Stomach (tissue), 9 donors: ENCODE results near the gene SMIM24. TPM values are rescaled to one million over a fixed set of nuclear protein-coding genes. Genes with fewer than 3 reads are reported as not detected.

Experiments used
- DNase-seq, 2 donors: peaks; one replicate each; pipeline versions ENCODE4 v3.0.0 to v3.0.0-alpha.2; 2013 to 2019
- H3K27ac ChIP-seq, 5 donors: fragments of 200-600 bp in 4 of 5; sonication (generic) in 4 of 5; one replicate each; pipeline ENCODE4 v1.5.1; 2013 to 2019; ENCODE audit warnings: mild to moderate bottlenecking in 1 of 5, moderate library complexity in 1 of 5
- H3K27me3 ChIP-seq, 3 donors: fragments of 200-600 bp; sonication (generic); one replicate each; pipeline ENCODE4 v1.5.1; 2017 to 2019; ENCODE audit warnings: mixed run types in 1 of 3
- H3K36me3 ChIP-seq, 4 donors: fragments of 200-600 bp; sonication (generic); 1 replicate in 3 of 4; 2 replicates in 1 of 4; pipeline ENCODE4 v1.5.1; 2016 to 2019
- H3K4me1 ChIP-seq, 4 donors: fragments of 200-600 bp; sonication (generic); one replicate each; pipeline ENCODE4 v1.5.1; 2016 to 2019
- H3K4me3 ChIP-seq, 4 donors: fragments of 200-600 bp; sonication (generic) in 3 of 4; one replicate each; pipeline ENCODE4 v1.5.1; 2016 to 2019; ENCODE audit warnings: mild to moderate bottlenecking in 1 of 4
- H3K9me3 ChIP-seq, 4 donors: fragments of 200-600 bp; sonication (generic); one replicate each; pipeline ENCODE4 v1.5.1; 2016 to 2019
- CTCF ChIP-seq, 7 experiments: fragments of 450-650 bp in 4 of 7; fragments of 200-600 bp in 3 of 7; sonication (generic) in 3 of 7; IDR thresholded peaks; one replicate each; pipeline ENCODE4 v1.5.1; 2016 to 2019; ENCODE audit warnings: antibody characterized with exemption in 7 of 7, control low read depth in 2 of 7, mild to moderate bottlenecking in 1 of 7
- EP300 ChIP-seq: sonication (generic); formaldehyde crosslinking; IDR thresholded peaks from one replicate; pipeline ENCODE4 v1.6.1; 2017; ENCODE audit warnings: antibody characterized with exemption
- POLR2A ChIP-seq, 4 donors: fragments of 450-650 bp; IDR thresholded peaks; one replicate each; pipeline ENCODE4 v1.6.1; 2016; ENCODE audit warnings: antibody characterized with exemption in 4 of 4, control low read depth in 2 of 4, mild to moderate bottlenecking in 1 of 4, moderate library complexity in 1 of 4
- POLR2AphosphoS5 ChIP-seq, 3 donors: sonication (generic); formaldehyde crosslinking; IDR thresholded peaks; one replicate each; pipeline ENCODE4 v1.6.1; 2016; ENCODE audit warnings: antibody characterized with exemption in 3 of 3
- WGBS, 5 donors: extraction: QIAGEN DNeasy Blood & Tissue Kit in 3 of 5; methylation state at CpG; one replicate each; pipeline versions ENCODE4 v1.1.5 to v1.1.7; 2013 to 2018; 5-methylcytosine and 5-hydroxymethylcytosine counted together
- intact Hi-C: fragments of 100-400 bp; cut with DNase I; formaldehyde crosslinking; loops from one replicate; pipeline ENCODE4 v1.15.1; 2023; ENCODE audit warnings: low total_unique reads
- polyA plus RNA-seq, 3 donors: library from polyadenylated mRNA; stranded (reverse); fragments of 200-250 nt; gene quantifications; one replicate each; pipeline ENCODE4 v1.2.3, GENCODE V29; 2013
- total RNA-seq, 5 donors: library from RNA; depleted of rRNA; stranded (reverse); fragments of >200 nt; gene quantifications; one replicate each; pipeline versions ENCODE4 v1.1.0 to v1.2.3, GENCODE V29; 2014 to 2016
- donor health status: healthy with polysubstance abuse.
- donor health status: Bipolar disorder and iron deficiency.
- donor health status: healthy.

The SMIM24 gene
- total and polyA plus RNA-seq, 8 donors: 1.4 to 178 (median 68.7) TPM; not detected in 1

GRCh38 chr19:3471954-3472655 lies 8.2 kb downstream of the SMIM24 start:
- TF ChIP-seq CTCF (IDR thresholded peaks at IDR 0.05) (peak in 5 of 7 experiments; percentile 63 to 83 (median 82)), EP300 (no peak)
- intact Hi-C loops: loop anchor here (5.0 kb wide), 1 partner anchor 150 kb away; no protein-coding TSS in a partner anchor
- peaks cover 15 to 62% (median 43%) of the 10 kb centered on the region in 4 donors for H3K4me1 ChIP-seq
- peak overlapping the region in 1 of 5 donors; percentile 62 for H3K27ac ChIP-seq
- H3K27me3 ChIP-seq: no peaks in the 10 kb centered on the region
- WGBS, 5 donors: 27 to 31% (median 29%) methylated on average over 22 to 24 of the region's 24 CpGs
- H3K4me3 ChIP-seq: no peak overlapping the region
- peak; percentile 42 to 53 for DNase-seq
- H3K9me3 ChIP-seq: no peaks in the 10 kb centered on the region
- peaks cover 0 to 8% (median 2%) of the 10 kb centered on the region in 4 donors for H3K36me3 ChIP-seq

GRCh38 chr19:3470500-3471128 lies 9.7 kb downstream of the SMIM24 start:
- peaks cover 0 to 6% (median 3%) of the 10 kb centered on the region in 4 donors for H3K36me3 ChIP-seq
- no peaks in the 10 kb centered on the region for H3K9me3 ChIP-seq
- no peaks in the 10 kb centered on the region for H3K27me3 ChIP-seq
- no peak for DNase-seq
- peaks cover 15 to 77% (median 50%) of the 10 kb centered on the region in 4 donors for H3K4me1 ChIP-seq
- no peak overlapping the region for H3K4me3 ChIP-seq
- TF ChIP-seq POLR2AphosphoS5 (IDR thresholded peaks at IDR 0.05) (no peak), POLR2A (IDR thresholded peaks at IDR 0.05) (no peak), CTCF (IDR thresholded peaks at IDR 0.05) (no peak), EP300 (no peak)
- intact Hi-C loops: loop anchor here (5.0 kb wide), 1 partner anchor 148 kb away; no protein-coding TSS in a partner anchor
- WGBS, 5 donors: 51 to 60% (median 55%) methylated on average over 11 of the region's 11 CpGs
- peak overlapping the region in 3 of 5 donors; percentile 18 to 70 (median 34) for H3K27ac ChIP-seq

GRCh38 chr19:3469638-3470499 lies 10.5 kb downstream of the SMIM24 start:
- peaks cover 15 to 80% (median 52%) of the 10 kb centered on the region in 4 donors for H3K4me1 ChIP-seq
- H3K27me3 ChIP-seq: no peaks in the 10 kb centered on the region
- intact Hi-C loops: loop anchor here (5.0 kb wide), 1 partner anchor 148 kb away; no protein-coding TSS in a partner anchor
- no peak for TF ChIP-seq EP300
- no peak for TF ChIP-seq CTCF (IDR thresholded peaks at IDR 0.05)
- TF ChIP-seq POLR2A (IDR thresholded peaks at IDR 0.05): no peak
- TF ChIP-seq POLR2AphosphoS5 (IDR thresholded peaks at IDR 0.05): no peak
- H3K36me3 ChIP-seq: peaks cover 0 to 10% (median 4%) of the 10 kb centered on the region in 4 donors
- no peak for DNase-seq
- H3K4me3 ChIP-seq: no peak overlapping the region
- H3K9me3 ChIP-seq: no peaks in the 10 kb centered on the region
- H3K27ac ChIP-seq: peak overlapping the region in 2 of 5 donors; percentile 34 to 70
- 42 to 70% (median 50%) methylated on average over 8 to 14 of the region's 14 CpGs for WGBS, 5 donors

- H3K27ac ChIP-seq: peak overlapping the region in 2 of 5 donors; percentile 67 to 70
- DNase-seq: no peak
- TF ChIP-seq EP300 (no peak), CTCF (IDR thresholded peaks at IDR 0.05) (no peak), POLR2A (IDR thresholded peaks at IDR 0.05) (no peak), POLR2AphosphoS5 (IDR thresholded peaks at IDR 0.05) (no peak)
- WGBS, 5 donors: 81 to 95% (median 91%) methylated on average over 3 of the region's 3 CpGs
- H3K27me3 ChIP-seq: no peaks in the 10 kb centered on the region
- peaks cover 15 to 86% (median 46%) of the 10 kb centered on the region in 4 donors for H3K4me1 ChIP-seq
- no peaks in the 10 kb centered on the region for H3K9me3 ChIP-seq
- intact Hi-C loops: no loop called here
- H3K36me3 ChIP-seq: peaks cover 11 to 26% (median 20%) of the 10 kb centered on the region in 4 donors
- no peak overlapping the region for H3K4me3 ChIP-seq
Measured at GRCh38 chr19:3468211-3468610, 12.1 kb downstream of the SMIM24 start.
